OCI-LY1 (cell line): ENCODE measurements around the gene PCBP4.

ENCODE experiments used
- H2AFZ ChIP-seq: fragments of 200-600 bp; sonication (generic), shearing (Covaris generic); 2 replicates; pipeline ENCODE4 v1.6.0; 2014; ENCODE audit warnings: antibody characterized with exemption, mild to moderate bottlenecking, low read length
- H3F3A ChIP-seq: fragments of 200-600 bp; sonication (generic), shearing (Covaris generic); 2 replicates; pipeline ENCODE4 v1.6.0; 2014; ENCODE audit warnings: mild to moderate bottlenecking, antibody characterized with exemption, low read length, moderate library complexity; ENCODE audit not compliant: insufficient read depth
- H3K27ac ChIP-seq: fragments of 200-600 bp; sonication (generic); 2 replicates; pipeline ENCODE4 v1.5.1; 2014; ENCODE audit warnings: low read length, mixed run types, mild to moderate bottlenecking, low read depth; ENCODE audit not compliant: poor library complexity, severe bottlenecking
- H3K27me3 ChIP-seq: fragments of 200-600 bp; sonication (generic); 2 replicates; pipeline ENCODE4 v1.6.0; 2014; ENCODE audit warnings: antibody characterized with exemption, mild to moderate bottlenecking, low read length, moderate library complexity; ENCODE audit not compliant: insufficient read depth
- H3K36me3 ChIP-seq: fragments of 200-600 bp; sonication (generic); 2 replicates; pipeline ENCODE4 v1.6.1; 2014; ENCODE audit warnings: mild to moderate bottlenecking, antibody characterized with exemption, low read length, moderate library complexity, mixed read lengths; ENCODE audit not compliant: insufficient read depth
- H3K4me1 ChIP-seq: fragments of 200-600 bp; sonication (generic); 2 replicates; pipeline ENCODE4 v1.5.1; 2014; ENCODE audit warnings: mild to moderate bottlenecking, low read length, moderate library complexity; ENCODE audit not compliant: insufficient read depth, severe bottlenecking
- H3K4me2 ChIP-seq: fragments of 200-600 bp; sonication (generic), shearing (Covaris generic); 2 replicates; pipeline ENCODE4 v1.6.1; 2014; ENCODE audit warnings: low read length
- H3K4me3 ChIP-seq: fragments of 200-600 bp; sonication (generic); 2 replicates; pipeline ENCODE4 v1.5.1; 2014; ENCODE audit warnings: low read length, low read depth, mild to moderate bottlenecking, mixed read lengths; ENCODE audit not compliant: poor library complexity, severe bottlenecking
- H3K79me2 ChIP-seq: fragments of 200-600 bp; shearing (Covaris generic); 2 replicates; pipeline ENCODE4 v1.6.1; 2016; ENCODE audit warnings: mixed run types, low read length, mixed read lengths; ENCODE audit not compliant: insufficient read depth
- H3K9ac ChIP-seq: fragments of 200-600 bp; sonication (generic), shearing (Covaris generic); 2 replicates; pipeline ENCODE4 v1.6.1; 2014; ENCODE audit warnings: mild to moderate bottlenecking, low read length, mixed read lengths
- H3K9me2 ChIP-seq: fragments of 200-600 bp; sonication (generic), shearing (Covaris generic); 2 replicates; pipeline ENCODE4 v1.6.1; 2014; ENCODE audit warnings: low read depth, mild to moderate bottlenecking, low read length, mixed read lengths
- H3K9me3 ChIP-seq: fragments of 200-600 bp; shearing (Covaris generic); 2 replicates; pipeline ENCODE4 v1.6.1; 2014; ENCODE audit warnings: low read length, mixed read lengths
- H4K20me1 ChIP-seq: fragments of 200-600 bp; sonication (generic), shearing (Covaris generic); 2 replicates; pipeline ENCODE4 v1.6.0; 2016; ENCODE audit warnings: mild to moderate bottlenecking, low read length; ENCODE audit not compliant: insufficient read depth
- CTCF ChIP-seq: fragments of 200-600 bp; sonication (generic), shearing (Covaris generic); IDR thresholded peaks from 2 replicates; pipeline ENCODE4 v1.5.1; 2017; ENCODE audit warnings: mild to moderate bottlenecking, antibody characterized with exemption, low read length, moderate library complexity, mixed read lengths
- EZH2 ChIP-seq: fragments of 200-600 bp; sonication (generic), shearing (Covaris generic); IDR thresholded peaks from 2 replicates; pipeline ENCODE4 v1.8.0; 2017; ENCODE audit warnings: borderline replicate concordance, mixed run types, mild to moderate bottlenecking, antibody characterized with exemption, low read length, moderate library complexity, mixed read lengths

PCBP4 gene

GRCh38 chr3:51967384-51968169, at the start of gene PCBP4:
TSS of gene PCBP4 (minus strand) at chr3:51967454. CDS start at chr3:51961240, 6,214 bp downstream.
- Histone ChIP-seq H3K4me1 (peaks cover 11% of the 10 kb centered on the region), H3F3A (no peaks in the 10 kb centered on the region), H3K27ac (no peak within 1 kb of the TSS), H3K79me2 (no peaks in the 10 kb centered on the region), H3K4me2 (peak within 1 kb of the TSS; percentile 78), H3K9me3 (no peaks in the 10 kb centered on the region), H3K27me3 (no peaks in the 10 kb centered on the region), H3K4me3 (peak within 1 kb of the TSS; percentile 54), H3K9ac (peak within 1 kb of the TSS; percentile 47; the same call in 1 of the 2 replicates), H3K9me2 (no peaks in the 10 kb centered on the region), H3K36me3 (peaks cover 26% of the 10 kb centered on the region), H2AFZ (no peak within 1 kb of the TSS), H4K20me1 (no peaks in the 10 kb centered on the region)
- no peak for TF ChIP-seq CTCF
- no peak for TF ChIP-seq EZH2

- no peaks in the 10 kb centered on the region for H3K4me1 ChIP-seq
- TF ChIP-seq EZH2 (no peak), CTCF (no peak)
- H3K9ac ChIP-seq: no peak overlapping the region
- H3K36me3 ChIP-seq: no peaks in the 10 kb centered on the region
- H2AFZ ChIP-seq: no peak overlapping the region
- no peaks in the 10 kb centered on the region for H3F3A ChIP-seq
- no peak overlapping the region for H3K4me3 ChIP-seq
- H3K79me2 ChIP-seq: no peaks in the 10 kb centered on the region
- H3K4me2 ChIP-seq: no peak overlapping the region
- H3K27ac ChIP-seq: no peak overlapping the region
- H4K20me1 ChIP-seq: no peaks in the 10 kb centered on the region
- H3K27me3 ChIP-seq: no peaks in the 10 kb centered on the region; the same call in 1 of the 2 replicates
- H3K9me2 ChIP-seq: no peaks in the 10 kb centered on the region
- no peaks in the 10 kb centered on the region for H3K9me3 ChIP-seq
These were observed 48.4 kb upstream of the PCBP4 start for GRCh38 chr3:52015438-52016228.

GRCh38 chr3:52014613-52015012, 47.4 kb upstream of the PCBP4 start:
- Histone ChIP-seq H2AFZ (no peak overlapping the region), H3K4me3 (no peak overlapping the region), H3K27me3 (no peaks in the 10 kb centered on the region; the same call in 1 of the 2 replicates), H3K79me2 (no peaks in the 10 kb centered on the region), H3K9me3 (no peaks in the 10 kb centered on the region), H3K27ac (no peak overlapping the region), H3K4me2 (no peak overlapping the region), H3K36me3 (no peaks in the 10 kb centered on the region), H3K9me2 (no peaks in the 10 kb centered on the region), H4K20me1 (no peaks in the 10 kb centered on the region), H3K4me1 (no peaks in the 10 kb centered on the region), H3F3A (no peaks in the 10 kb centered on the region), H3K9ac (no peak overlapping the region)
- no peak; the same call in 1 of the 2 replicates for TF ChIP-seq CTCF
